ENCODE data around the gene SLC2A13. TPM values are rescaled to one million over a fixed set of nuclear protein-coding genes. Genes with fewer than 3 reads are reported as not detected.

SLC2A13 gene
- total and polyA plus RNA-seq, 11 donors: 1.9 to 17.6 (median 8.5) TPM

GRCh38 chr12:40039598-40039997, 66.3 kb downstream of the SLC2A13 start:
- DNase-seq: no peak
- WGBS, 4 donors: 55 to 58% (median 57%) methylated on average over 1 of the region's 1 CpG
- ATAC-seq: no peak
- intact Hi-C loops (cut with DNase I): no loop called here
- Histone ChIP-seq H3K9me3 (no peaks in the 10 kb centered on the region), H3K4me1 (no peaks in the 10 kb centered on the region), H3K36me3 (no peaks in the 10 kb centered on the region), H3K27ac (no peak overlapping the region), H3K27me3 (no peaks in the 10 kb centered on the region), H3K4me3 (no peak overlapping the region)
- no peak for TF ChIP-seq CTCF (IDR thresholded peaks at IDR 0.05)
- no peak for TF ChIP-seq POLR2A (IDR thresholded peaks at IDR 0.05)

- H3K9me3 ChIP-seq: no peaks in the 10 kb centered on the region
- H3K36me3 ChIP-seq: no peaks in the 10 kb centered on the region
- no peaks in the 10 kb centered on the region for H3K27me3 ChIP-seq
- DNase-seq (no peak), ATAC-seq (no peak)
- no peaks in the 10 kb centered on the region for H3K4me1 ChIP-seq
- no peak overlapping the region for H3K4me3 ChIP-seq
- H3K27ac ChIP-seq: no peak overlapping the region
- WGBS, 4 donors: 86 to 93% (median 89%) methylated on average over 3 of the region's 3 CpGs
- intact Hi-C loops (cut with DNase I): no loop called here
- TF ChIP-seq CTCF (IDR thresholded peaks at IDR 0.05) (no peak), POLR2A (IDR thresholded peaks at IDR 0.05) (no peak)
Observed at GRCh38 chr12:40038619-40039018, 67.3 kb downstream of the SLC2A13 start.

- no peak for DNase-seq
- no peaks in the 10 kb centered on the region for H3K9me3 ChIP-seq
- H3K4me3 ChIP-seq: no peak overlapping the region
- no peaks in the 10 kb centered on the region for H3K27me3 ChIP-seq
- H3K27ac ChIP-seq: no peak overlapping the region
- no peak for ATAC-seq
- no peaks in the 10 kb centered on the region for H3K36me3 ChIP-seq
- peaks cover 0 to 9% (median 0%) of the 10 kb centered on the region in 12 donors for H3K4me1 ChIP-seq
- TF ChIP-seq CTCF (IDR thresholded peaks at IDR 0.05): no peak
- 28 to 83% (median 50%) methylated on average over 2 of the region's 2 CpGs for WGBS, 4 donors
- intact Hi-C loops (cut with DNase I): loop anchor here in 3 of 10 donors (5.0 kb wide), 1 partner anchor 73 kb away; the partner anchor contains the start of gene SLC2A13 (in 3 of the 3)
Observed at GRCh38 chr12:40034712-40035111, 71.2 kb downstream of the SLC2A13 start.

GRCh38 chr12:40034156-40034555, 71.7 kb downstream of the SLC2A13 start:
- Histone ChIP-seq H3K9me3 (no peaks in the 10 kb centered on the region), H3K36me3 (no peaks in the 10 kb centered on the region), H3K27ac (no peak overlapping the region), H3K4me1 (peaks cover 0 to 9% (median 0%) of the 10 kb centered on the region in 12 donors), H3K27me3 (no peaks in the 10 kb centered on the region), H3K4me3 (no peak overlapping the region)
- no peak for TF ChIP-seq POLR2A (IDR thresholded peaks at IDR 0.05)
- no peak for TF ChIP-seq CTCF (IDR thresholded peaks at IDR 0.05)
- no peak for DNase-seq
- no peak for ATAC-seq
- intact Hi-C loops (cut with DNase I): loop anchor here in 3 of 10 donors (5.0 kb wide), 1 partner anchor 73 kb away; the partner anchor contains the start of gene SLC2A13 (in 3 of the 3)
